Measurements from ENCODE around the gene CLASRP.

The CLASRP gene

GRCh38 chr19:45005787-45006186 is 33.1 kb upstream of the CLASRP start:
- TF ChIP-seq POLR2AphosphoS5 (IDR thresholded peaks at IDR 0.05; ENCODE audit: low read depth, low read length) (no peak), TAF1 (IDR thresholded peaks at IDR 0.05; ENCODE audit: borderline replicate concordance, insufficient read depth, low read length) (no peak), SIN3A (IDR thresholded peaks at IDR 0.05; ENCODE audit: borderline replicate concordance, insufficient read depth, low read length) (no peak), FOXP2 (optimal IDR thresholded peaks at IDR 0.05; ENCODE audit: borderline replicate concordance, extremely low read depth, extremely low read length, insufficient read depth) (no peak), REST (IDR thresholded peaks at IDR 0.05; ENCODE audit: insufficient read depth in 1 of 2, low read depth in 2 of 2, low read length in 2 of 2) (no peak)

- TF ChIP-seq TAF1 (IDR thresholded peaks at IDR 0.05; ENCODE audit: borderline replicate concordance, insufficient read depth, low read length) = no peak
- no peak for TF ChIP-seq FOXP2 (optimal IDR thresholded peaks at IDR 0.05; ENCODE audit: borderline replicate concordance, extremely low read depth, extremely low read length, insufficient read depth)
- no peak for TF ChIP-seq REST (IDR thresholded peaks at IDR 0.05; ENCODE audit: insufficient read depth in 1 of 2, low read depth in 2 of 2, low read length in 2 of 2)
- no peak for TF ChIP-seq POLR2AphosphoS5 (IDR thresholded peaks at IDR 0.05; ENCODE audit: low read depth, low read length)
- TF ChIP-seq SIN3A (IDR thresholded peaks at IDR 0.05; ENCODE audit: borderline replicate concordance, insufficient read depth, low read length) = no peak
Measured at GRCh38 chr19:45008552-45008951, 30.3 kb upstream of the CLASRP start.

GRCh38 chr19:45009625-45010255 is 29.1 kb upstream of the CLASRP start:
- TF ChIP-seq FOXP2 (optimal IDR thresholded peaks at IDR 0.05; ENCODE audit: borderline replicate concordance, extremely low read depth, extremely low read length, insufficient read depth) (no peak), REST (IDR thresholded peaks at IDR 0.05; ENCODE audit: insufficient read depth in 1 of 2, low read depth in 2 of 2, low read length in 2 of 2) (no peak), SIN3A (IDR thresholded peaks at IDR 0.05; ENCODE audit: borderline replicate concordance, insufficient read depth, low read length) (no peak), TAF1 (IDR thresholded peaks at IDR 0.05; ENCODE audit: borderline replicate concordance, insufficient read depth, low read length) (no peak), POLR2AphosphoS5 (IDR thresholded peaks at IDR 0.05; ENCODE audit: low read depth, low read length) (no peak)

- TF ChIP-seq POLR2AphosphoS5 (IDR thresholded peaks at IDR 0.05; ENCODE audit: low read depth, low read length) (no peak), FOXP2 (optimal IDR thresholded peaks at IDR 0.05; ENCODE audit: borderline replicate concordance, extremely low read depth, extremely low read length, insufficient read depth) (no peak), TAF1 (IDR thresholded peaks at IDR 0.05; ENCODE audit: borderline replicate concordance, insufficient read depth, low read length) (no peak), REST (IDR thresholded peaks at IDR 0.05; ENCODE audit: insufficient read depth in 1 of 2, low read depth in 2 of 2, low read length in 2 of 2) (no peak), SIN3A (IDR thresholded peaks at IDR 0.05; ENCODE audit: borderline replicate concordance, insufficient read depth, low read length) (no peak)
Measured at GRCh38 chr19:45010306-45010705, 28.5 kb upstream of the CLASRP start.
